Putamen (tissue), 1 donor: ENCODE data around the gene ABCA4.

ENCODE experiments used
- DNase-seq: peaks from one replicate; pipeline ENCODE4 v3.0.0-alpha.2; 2016; ENCODE audit warnings: low spot score

Gene ABCA4

GRCh38 chr1:94050675-94051074, 70.3 kb downstream of the ABCA4 start:
- no peak for DNase-seq

DNA sequence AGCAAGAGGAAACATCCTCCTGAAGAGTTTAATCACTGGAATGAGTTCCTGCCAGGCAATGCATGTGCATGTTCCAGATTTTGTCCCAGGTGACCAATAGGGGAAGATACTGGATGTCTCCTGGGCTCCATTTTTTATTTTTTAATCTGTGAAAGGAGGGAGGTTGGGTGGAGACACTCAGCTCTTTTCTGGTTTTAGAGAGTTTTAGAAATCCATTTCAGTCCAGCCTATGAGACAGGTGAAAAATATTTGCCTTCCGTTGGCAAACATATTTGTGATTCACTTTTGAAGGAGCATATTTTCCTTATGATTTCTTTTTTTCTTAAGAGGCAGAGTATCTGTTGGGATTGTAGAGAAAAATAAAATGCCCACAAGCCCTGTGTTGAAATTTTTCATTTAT, 70.7 kb downstream of the ABCA4 start:
- DNase-seq = no peak

DNA sequence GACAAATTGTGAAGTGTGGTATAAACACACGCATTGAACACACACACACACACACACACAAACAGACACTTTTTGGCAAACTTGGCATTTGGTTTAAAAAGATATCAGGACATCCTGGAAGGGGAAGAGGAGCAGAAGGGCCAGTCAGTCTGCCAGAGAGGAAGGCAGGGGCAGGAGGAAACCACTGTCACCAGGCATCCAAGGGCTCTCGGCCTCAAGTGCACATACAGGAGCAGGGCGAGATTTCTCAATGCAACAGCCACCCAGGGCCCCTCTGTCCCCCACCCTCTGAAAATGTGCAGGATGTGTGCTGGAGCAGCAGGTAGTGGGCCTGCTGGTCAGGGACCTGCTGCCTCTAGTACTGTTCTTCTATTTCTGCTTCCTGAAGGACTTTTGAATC, 71.2 kb downstream of the ABCA4 start:
- DNase-seq = no peak

GRCh38 chr1:94048413-94049164, 72.4 kb downstream of the ABCA4 start:
- DNase-seq = peak; percentile 15

GRCh38 chr1:94047949-94048348, 73.0 kb downstream of the ABCA4 start:
- no peak for DNase-seq

DNA sequence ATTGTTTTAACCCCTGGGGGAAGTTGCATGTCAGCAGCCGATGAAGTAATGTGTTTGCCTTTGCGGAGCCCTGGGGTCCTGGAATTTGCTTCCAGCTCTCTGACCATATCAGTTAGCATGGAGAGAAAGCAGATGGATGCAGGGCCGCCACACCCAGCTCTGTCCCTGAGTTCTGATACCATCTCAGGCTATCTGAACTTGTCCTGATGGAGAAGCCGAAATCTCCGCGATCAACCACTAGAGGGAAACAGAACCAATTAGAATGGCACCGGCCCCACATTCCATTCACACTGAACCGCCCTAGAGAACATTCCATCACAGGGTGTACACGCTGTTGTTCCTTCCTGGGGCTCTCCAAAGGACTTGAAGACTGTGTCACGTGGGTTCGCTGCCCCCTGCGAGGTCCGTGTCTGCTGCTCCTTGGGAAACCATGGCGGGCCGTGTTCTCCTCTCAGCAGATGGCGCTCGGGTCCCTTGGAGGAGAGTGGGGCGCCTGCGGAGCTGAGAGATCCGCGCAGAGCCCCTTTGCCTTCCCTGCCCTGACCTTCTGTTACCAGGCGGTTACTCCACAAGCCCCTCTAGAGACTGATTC, 75.4 kb downstream of the ABCA4 start:
- peak; percentile 58 for DNase-seq

GRCh38 chr1:94044891-94045290, 76.1 kb downstream of the ABCA4 start:
- no peak for DNase-seq

- DNase-seq = no peak
Measured at GRCh38 chr1:94044290-94044790, 76.6 kb downstream of the ABCA4 start.

DNA sequence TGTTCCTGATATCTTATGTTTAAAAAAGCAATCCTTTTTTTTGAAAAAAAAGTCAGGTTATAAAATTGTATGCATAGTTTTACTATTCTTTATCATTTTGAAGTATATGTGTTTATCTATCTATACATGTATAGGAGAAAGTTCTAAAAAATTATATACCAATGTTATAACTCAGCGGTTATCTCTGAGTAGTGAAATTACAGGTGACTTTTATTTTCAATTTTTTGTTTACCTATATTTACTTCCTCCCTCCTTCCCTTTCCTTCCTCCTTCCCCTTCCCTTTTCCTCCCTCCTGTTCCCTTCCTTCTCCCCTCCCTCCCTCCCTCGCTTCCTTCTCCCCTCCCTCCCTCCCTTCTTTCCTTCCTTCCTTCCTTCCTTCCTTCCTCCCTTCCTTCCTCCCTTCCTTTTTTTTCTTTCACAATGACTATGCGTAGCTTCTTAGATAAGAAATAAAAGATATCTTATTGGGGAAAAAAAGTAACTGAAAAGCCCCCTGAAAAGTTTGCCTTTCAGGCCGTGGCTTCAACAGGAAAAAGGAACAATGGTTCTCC, 77.1 kb downstream of the ABCA4 start:
- no peak for DNase-seq

DNA sequence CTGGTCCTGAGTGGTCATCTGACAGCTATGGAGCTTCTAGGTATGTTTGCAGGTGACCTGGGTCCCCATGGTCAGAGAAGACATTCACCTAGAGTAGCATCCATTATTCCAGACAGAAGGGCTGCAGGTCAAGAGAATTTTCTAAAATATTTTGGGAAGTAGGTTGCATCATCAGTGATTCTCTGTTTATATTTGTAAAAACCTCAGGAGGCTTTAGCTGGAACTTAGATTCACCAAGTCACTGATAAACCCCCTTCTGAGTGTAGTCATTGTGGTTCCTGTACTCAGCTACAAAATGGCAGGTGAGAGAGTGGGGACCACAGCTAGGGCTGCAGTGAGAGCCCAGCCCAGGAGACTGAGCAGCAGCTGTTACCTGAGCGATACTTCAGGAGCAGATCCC, 78.6 kb downstream of the ABCA4 start:
- DNase-seq = no peak

DNA sequence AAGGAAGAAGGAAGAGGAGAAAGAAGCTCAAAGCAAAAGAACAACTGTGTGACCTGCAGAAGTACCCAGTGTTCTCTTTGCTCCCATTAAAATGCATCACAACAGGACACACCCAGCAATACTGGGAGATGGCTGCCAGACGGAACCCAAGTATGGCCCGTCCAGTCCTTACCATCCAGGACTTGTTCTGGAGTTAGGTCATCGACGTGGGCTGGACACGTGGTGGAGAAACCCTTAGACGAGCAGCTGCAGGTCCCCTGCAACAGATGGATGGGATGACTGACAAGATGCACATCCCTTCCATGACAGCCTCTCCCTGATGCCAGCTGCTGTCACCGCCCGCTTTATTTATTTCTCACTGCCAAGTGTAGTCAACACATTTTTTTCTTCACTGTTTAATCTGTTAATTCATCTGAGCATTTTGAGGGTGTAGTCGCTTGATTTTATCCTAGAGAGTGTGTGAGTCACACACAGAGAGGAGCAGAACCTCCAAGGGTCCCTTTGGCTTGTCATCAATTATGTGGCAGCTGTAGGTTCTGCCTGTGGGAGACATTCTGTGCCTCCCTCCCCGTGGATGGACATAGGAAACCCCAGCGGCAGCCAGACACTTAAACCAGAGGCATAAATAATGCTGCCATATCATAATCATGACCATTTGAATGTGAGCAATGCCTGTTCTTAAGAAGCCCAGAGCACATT, 80.9 kb downstream of the ABCA4 start:
- no peak for DNase-seq

DNA sequence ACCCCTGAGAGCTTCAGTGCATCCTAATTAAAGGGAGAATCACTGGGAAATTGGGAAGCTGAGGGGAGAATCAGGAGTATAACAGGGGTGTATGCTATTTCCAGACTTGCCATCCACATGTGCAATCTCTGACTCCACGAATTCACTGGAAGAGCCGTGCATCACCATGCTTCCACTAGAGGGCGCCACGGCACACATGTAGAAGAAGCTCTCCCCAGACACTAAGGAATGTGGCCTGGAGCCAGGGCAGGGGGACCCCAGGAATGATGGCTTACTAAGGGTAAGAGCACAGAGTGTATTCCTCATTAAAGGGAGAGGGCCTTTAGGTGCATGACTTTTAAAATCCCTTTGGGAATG, 81.5 kb downstream of the ABCA4 start:
- DNase-seq = peak; percentile 56

- no peak for DNase-seq
Measured at GRCh38 chr1:94038511-94038910, 82.4 kb downstream of the ABCA4 start.

DNA sequence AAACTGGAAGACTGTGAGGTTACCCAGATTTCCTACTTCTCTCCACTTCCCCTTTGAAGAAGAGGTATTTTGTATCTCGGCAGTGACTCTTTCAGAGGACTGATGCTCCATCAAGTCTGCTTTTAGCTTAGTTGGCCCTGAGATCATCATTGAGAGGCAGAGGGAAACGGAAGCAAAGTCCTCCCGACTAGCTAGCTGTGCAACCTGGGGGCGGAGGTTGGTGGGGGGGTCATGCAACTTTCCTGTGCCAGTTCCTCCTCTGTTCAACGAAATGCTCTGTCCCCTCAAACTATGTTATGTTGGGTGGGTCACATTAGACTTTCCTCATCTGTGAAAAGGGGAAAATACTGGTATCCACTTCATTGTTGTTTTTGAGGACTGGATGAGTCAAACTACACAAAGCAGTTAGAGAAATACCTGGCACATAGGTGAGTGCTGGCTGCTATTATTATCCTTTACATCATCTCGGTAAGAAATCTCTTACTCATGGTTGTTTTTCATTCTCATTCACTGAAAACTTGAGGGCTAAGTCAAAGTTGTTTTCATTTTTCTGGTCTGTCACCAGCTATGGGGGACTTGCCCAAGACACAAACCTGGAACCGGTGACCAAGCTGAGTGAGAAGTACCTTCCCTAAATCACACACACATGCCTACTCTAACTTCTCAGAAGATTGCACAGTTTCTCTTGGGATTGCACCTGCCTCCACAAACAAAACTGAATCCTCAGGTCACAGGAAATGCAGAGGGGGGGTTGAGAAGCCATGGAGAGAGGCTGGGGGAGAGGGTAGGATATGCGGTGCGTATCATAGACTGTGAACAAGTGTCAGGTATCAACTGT, 83.3 kb downstream of the ABCA4 start:
- DNase-seq = no peak

- DNase-seq = no peak
Measured at GRCh38 chr1:94036730-94037129, 84.2 kb downstream of the ABCA4 start.

DNA sequence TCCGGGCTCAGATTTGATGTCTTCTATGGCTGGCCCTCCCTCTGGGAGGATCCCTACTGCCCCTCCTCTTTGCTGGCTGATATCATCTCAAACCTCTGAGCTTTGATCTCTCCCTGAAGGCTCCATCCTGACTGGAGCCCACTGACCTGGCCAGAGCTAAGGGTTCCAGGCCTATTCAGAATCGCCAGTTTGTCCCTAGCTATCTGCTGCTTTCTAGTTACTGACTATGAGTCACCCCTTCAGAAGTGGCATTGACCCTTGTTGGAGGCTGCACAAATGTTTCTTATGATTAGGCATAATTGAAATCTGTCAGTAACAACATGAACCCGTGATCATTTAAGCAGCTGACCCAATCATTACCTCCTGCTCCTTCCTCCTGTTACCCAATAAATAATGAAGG, 87.1 kb downstream of the ABCA4 start:
- no peak for DNase-seq

DNA sequence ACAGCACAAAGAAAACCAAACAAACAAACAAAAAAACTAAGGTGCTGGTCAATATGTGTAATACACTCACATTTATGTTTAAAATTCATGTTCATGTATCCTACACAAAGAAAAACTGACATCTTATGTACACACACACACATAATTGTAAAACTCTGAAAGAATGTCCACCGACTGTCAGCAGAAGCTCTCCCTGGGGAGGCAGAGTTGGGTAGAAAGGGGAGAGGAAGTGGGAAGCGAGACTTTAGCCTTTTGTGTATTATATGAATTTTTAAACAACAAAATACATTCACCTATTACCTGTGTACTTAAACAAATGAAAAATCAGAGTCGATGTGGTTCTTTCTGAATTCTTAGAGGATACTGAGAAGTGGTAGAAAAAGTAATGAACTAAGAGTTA, 88.3 kb downstream of the ABCA4 start:
- DNase-seq = no peak

DNA sequence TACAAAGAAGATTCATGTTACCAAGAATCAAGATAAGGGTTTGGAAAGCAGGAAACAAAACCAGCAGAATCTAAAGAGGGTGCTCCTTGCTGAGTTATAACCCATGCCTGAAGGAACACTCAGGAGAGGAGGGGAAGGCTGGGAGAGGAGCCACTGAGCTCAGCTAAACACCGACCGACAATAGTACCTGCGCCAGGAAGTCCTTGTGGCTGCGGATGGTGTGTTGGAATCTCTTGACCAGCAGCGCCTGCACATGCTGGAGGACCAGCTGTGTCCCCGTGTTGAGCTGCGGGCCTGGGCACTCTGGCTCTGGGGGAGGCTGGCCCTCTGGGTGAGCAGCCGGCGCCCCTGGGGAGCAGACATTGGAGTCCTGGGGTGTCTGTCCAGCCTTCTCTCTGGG, 89.4 kb downstream of the ABCA4 start:
- no peak for DNase-seq

DNA sequence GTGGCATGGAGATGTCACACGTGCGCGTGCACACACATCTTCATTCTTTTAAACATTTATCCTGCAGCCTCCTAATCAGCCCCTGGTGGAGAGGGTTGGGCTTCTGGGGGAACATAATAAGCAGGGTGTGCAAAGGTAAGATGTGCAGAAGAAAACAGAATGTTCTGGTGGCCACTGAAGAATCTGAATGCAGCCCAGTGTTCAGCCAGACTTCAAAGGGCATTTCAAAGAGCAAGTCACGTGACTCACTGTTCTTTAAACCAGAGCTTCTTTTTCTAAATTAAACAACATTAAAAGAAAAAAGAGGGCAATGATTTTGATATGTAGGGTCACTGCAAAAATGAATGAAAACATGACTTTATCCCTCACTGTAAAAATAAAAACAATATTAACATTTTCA, 89.8 kb downstream of the ABCA4 start:
- DNase-seq = no peak

DNA sequence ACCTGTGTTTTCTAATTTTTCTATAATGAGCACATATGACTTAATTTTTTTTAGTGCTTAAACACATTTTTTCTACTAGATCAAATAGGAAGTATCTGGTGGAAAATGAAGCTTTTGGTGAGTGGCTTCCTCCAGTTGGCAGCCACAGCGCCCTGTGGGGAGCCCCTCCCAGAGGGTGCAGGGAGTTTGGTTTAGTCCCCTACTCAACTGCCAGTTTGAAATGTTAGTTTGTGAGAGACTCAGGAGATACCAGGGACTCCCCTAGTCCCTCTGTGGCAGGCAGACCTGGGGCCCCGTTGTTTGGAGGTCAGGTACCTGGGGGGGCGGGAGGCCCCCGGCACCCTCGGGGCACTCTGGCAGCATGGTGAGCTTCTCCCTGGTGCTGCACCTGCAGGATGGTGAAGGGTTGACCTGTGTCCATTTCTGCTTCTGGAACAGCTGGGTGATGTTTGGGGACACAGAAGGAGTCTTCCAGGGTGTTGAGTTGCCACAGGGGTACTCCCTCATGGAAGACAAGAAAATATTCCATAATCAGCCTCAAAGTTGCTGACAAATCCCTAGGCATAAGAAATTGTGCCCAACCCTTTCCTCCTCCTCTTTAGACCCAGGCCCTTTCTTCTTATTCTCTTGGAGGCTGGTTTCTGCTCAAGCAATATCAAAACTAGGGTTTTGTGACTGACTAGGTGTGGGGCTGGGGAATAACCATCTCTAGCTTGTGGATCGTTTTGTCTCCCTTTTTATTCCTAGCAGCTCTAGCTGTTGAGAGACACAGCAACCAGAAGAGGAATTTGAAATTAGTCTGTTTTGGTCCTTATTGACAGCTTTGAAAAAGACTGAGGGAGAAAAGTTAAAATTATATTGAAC, 91.6 kb downstream of the ABCA4 start:
- DNase-seq = no peak
